Measurements from ENCODE around the gene PARP6. TPM values are rescaled to one million over a fixed set of nuclear protein-coding genes. Genes with fewer than 3 reads are reported as not detected.

The PARP6 gene
- total RNA-seq, 3 donors from 2014 or later (not counting 1 experiment from before 2014, with no cell fraction given) = 132 to 135 (median 132) TPM

DNA sequence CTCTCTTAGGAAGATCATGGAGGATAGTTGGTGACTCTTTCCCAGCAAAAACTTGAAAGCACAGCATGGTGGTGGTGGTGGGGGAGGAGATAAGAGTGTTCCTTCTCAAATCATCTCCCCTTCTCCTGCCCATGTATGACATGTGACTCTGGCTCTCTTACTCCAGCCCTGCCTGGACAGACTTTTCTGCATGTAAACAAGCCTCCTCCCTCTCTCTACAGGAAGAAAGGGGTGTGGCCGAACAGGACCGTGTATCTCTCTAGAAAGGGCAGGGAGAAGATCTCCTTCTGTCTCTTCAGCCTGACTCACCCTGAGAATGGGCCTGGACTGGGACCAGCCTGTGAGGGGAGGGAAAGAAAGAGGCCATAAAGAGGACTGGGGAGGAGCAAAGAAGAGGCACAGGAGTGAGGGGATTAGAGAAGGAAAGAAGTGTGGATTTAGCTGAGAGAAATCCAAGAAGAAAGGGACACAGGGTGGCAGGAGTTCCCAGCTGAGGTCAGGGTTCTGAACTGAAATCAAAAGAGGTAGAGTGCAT is 46.1 kb upstream of the PARP6 start:
- Mint-ChIP-seq H3K27me3 (ENCODE audit: low read depth in 2 of 2) (no peaks in the 10 kb centered on the region), H3K4me1 (peaks cover 16 to 19% of the 10 kb centered on the region in 2 donors), H3K9me3 (peaks cover 0 to 2% of the 10 kb centered on the region in 2 donors), H3K4me3 (peak overlapping the region; percentile 83), H3K27ac (peak overlapping the region; percentile 41 to 80), H3K36me3 (no peaks in the 10 kb centered on the region)
- Histone ChIP-seq H3K27me3 (ENCODE audit: control insufficient read depth, insufficient read depth, low read length) (no peaks in the 10 kb centered on the region), H3K4me1 (ENCODE audit: control insufficient read depth, insufficient read depth, low read length) (peaks cover 15% of the 10 kb centered on the region), H3K4me3 (ENCODE audit: low read length) (no peak overlapping the region), H3K36me3 (ENCODE audit: control insufficient read depth, insufficient read depth, low read length) (no peaks in the 10 kb centered on the region), H3K9me3 (ENCODE audit: control insufficient read depth, insufficient read depth, low read length) (no peaks in the 10 kb centered on the region), H3K27ac (ENCODE audit: low read length) (no peak overlapping the region)
- ATAC-seq = no peak
- DNase-seq = no peak
- intact Hi-C loops (cut with micrococcal nuclease) = loop anchor here (10.0 kb wide), 2 partner anchors 156 to 356 kb away; partner anchors contain the start of gene ARIH1
- TF ChIP-seq, protein P1, sequence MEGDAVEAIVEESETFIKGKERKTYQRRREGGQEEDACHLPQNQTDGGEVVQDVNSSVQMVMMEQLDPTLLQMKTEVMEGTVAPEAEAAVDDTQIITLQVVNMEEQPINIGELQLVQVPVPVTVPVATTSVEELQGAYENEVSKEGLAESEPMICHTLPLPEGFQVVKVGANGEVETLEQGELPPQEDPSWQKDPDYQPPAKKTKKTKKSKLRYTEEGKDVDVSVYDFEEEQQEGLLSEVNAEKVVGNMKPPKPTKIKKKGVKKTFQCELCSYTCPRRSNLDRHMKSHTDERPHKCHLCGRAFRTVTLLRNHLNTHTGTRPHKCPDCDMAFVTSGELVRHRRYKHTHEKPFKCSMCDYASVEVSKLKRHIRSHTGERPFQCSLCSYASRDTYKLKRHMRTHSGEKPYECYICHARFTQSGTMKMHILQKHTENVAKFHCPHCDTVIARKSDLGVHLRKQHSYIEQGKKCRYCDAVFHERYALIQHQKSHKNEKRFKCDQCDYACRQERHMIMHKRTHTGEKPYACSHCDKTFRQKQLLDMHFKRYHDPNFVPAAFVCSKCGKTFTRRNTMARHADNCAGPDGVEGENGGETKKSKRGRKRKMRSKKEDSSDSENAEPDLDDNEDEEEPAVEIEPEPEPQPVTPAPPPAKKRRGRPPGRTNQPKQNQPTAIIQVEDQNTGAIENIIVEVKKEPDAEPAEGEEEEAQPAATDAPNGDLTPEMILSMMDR (IDR thresholded peaks at IDR 0.05) = no peak
- no CpG with 5 or more reads among the region's 2 CpGs for WGBS (ENCODE audit: insufficient coverage)

DNA sequence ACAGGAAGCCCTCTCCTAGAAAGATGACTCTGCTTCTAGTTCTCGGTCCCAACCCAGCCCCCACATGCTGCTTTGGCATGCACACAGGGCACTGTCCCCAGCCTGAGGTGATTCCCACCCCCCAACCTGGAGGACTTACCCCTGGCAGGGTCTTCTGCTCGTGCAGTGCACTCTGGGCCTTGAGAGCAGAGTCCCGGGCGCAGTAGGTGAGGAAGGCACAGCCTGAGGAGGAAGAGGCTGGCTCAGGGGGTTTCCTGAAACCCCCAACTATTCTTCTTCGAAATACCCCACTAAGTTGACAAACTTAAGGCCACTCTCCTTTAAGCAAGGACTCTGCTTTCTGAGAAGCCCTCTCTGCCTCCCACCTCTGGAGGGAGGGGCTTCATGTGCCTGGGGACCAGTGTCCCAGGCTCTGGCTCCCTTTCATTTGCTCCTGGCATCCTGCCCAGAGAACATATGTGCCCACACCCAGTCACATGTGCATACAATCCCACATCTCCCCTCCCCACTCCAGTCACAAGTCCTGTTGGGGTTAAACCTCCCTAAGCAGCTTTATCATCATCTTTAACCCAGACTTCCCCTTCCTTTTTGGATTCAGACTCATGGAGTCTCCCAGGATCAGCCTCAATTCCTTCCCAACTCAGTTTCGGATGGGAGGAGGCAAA is 43.5 kb upstream of the PARP6 start:
- Mint-ChIP-seq H3K27ac (no peak overlapping the region), H3K4me1 (peaks cover 15 to 19% of the 10 kb centered on the region in 2 donors), H3K9me3 (peaks cover 0 to 2% of the 10 kb centered on the region in 2 donors), H3K4me3 (no peak overlapping the region), H3K27me3 (ENCODE audit: low read depth in 2 of 2) (no peaks in the 10 kb centered on the region), H3K36me3 (no peaks in the 10 kb centered on the region)
- intact Hi-C loops (cut with micrococcal nuclease) = loop anchor here (10.0 kb wide), 2 partner anchors 159 to 359 kb away; partner anchors contain the start of gene ARIH1
- DNase-seq = no peak
- H3K27ac ChIP-seq (ENCODE audit: low read length) = no peak overlapping the region
- peaks cover 15% of the 10 kb centered on the region for H3K4me1 ChIP-seq (ENCODE audit: control insufficient read depth, insufficient read depth, low read length)
- no peaks in the 10 kb centered on the region for H3K36me3 ChIP-seq (ENCODE audit: control insufficient read depth, insufficient read depth, low read length)
- ATAC-seq = no peak
- WGBS (ENCODE audit: insufficient coverage) = 66% methylated on average over 5 of the region's 6 CpGs
- H3K27me3 ChIP-seq (ENCODE audit: control insufficient read depth, insufficient read depth, low read length) = no peaks in the 10 kb centered on the region
- TF ChIP-seq, protein P1 (IDR thresholded peaks at IDR 0.05) = no peak
- no peaks in the 10 kb centered on the region for H3K9me3 ChIP-seq (ENCODE audit: control insufficient read depth, insufficient read depth, low read length)
- no peak overlapping the region for H3K4me3 ChIP-seq (ENCODE audit: low read length)

DNA sequence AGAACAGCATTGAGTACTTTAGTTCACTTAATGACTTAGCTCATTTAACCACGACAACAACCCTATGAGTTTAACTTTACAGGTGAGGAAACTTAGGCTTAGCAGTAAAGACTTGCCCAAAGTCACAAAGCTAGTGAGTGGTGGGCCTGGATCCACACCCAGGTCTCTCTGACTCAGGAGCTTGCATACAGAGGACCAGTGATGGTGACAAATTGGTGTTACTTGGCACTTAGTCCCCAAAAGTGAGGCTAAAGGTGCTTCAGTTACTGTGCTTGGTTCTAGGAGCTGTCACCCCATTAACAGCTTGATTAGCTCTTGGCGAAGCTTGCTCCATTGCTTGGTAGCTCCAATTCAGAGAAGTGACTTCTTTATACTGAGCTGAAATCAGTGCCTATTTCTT is 41.5 kb upstream of the PARP6 start:
- no peaks in the 10 kb centered on the region for H3K27me3 Mint-ChIP-seq (ENCODE audit: low read depth in 2 of 2)
- no peaks in the 10 kb centered on the region for H3K9me3 Mint-ChIP-seq
- Histone ChIP-seq H3K9me3 (ENCODE audit: control insufficient read depth, insufficient read depth, low read length) (no peaks in the 10 kb centered on the region), H3K4me1 (ENCODE audit: control insufficient read depth, insufficient read depth, low read length) (no peaks in the 10 kb centered on the region), H3K4me3 (ENCODE audit: low read length) (no peak overlapping the region), H3K27ac (ENCODE audit: low read length) (no peak overlapping the region), H3K27me3 (ENCODE audit: control insufficient read depth, insufficient read depth, low read length) (no peaks in the 10 kb centered on the region), H3K36me3 (ENCODE audit: control insufficient read depth, insufficient read depth, low read length) (no peaks in the 10 kb centered on the region)
- peaks cover 5 to 6% of the 10 kb centered on the region in 2 donors for H3K4me1 Mint-ChIP-seq
- no peak overlapping the region for H3K27ac Mint-ChIP-seq
- 97% methylated on average over 2 of the region's 2 CpGs for WGBS (ENCODE audit: insufficient coverage)
- DNase-seq = no peak
- TF ChIP-seq, protein P1 (IDR thresholded peaks at IDR 0.05) = no peak
- ATAC-seq = no peak
- H3K4me3 Mint-ChIP-seq = no peak overlapping the region
- no peaks in the 10 kb centered on the region for H3K36me3 Mint-ChIP-seq
- intact Hi-C loops (cut with micrococcal nuclease) = loop anchor here (5.0 to 10.0 kb wide), 3 partner anchors 161 to 361 kb away; partner anchors contain the start of gene ARIH1
